ENCODE measurements around the gene ARF6. TPM values are rescaled to one million over a fixed set of nuclear protein-coding genes. Genes with fewer than 3 reads are reported as not detected.

The ARF6 gene
- total RNA-seq, 4 donors from 2014 or later = 41.5 to 66.4 (median 51.7) TPM

DNA sequence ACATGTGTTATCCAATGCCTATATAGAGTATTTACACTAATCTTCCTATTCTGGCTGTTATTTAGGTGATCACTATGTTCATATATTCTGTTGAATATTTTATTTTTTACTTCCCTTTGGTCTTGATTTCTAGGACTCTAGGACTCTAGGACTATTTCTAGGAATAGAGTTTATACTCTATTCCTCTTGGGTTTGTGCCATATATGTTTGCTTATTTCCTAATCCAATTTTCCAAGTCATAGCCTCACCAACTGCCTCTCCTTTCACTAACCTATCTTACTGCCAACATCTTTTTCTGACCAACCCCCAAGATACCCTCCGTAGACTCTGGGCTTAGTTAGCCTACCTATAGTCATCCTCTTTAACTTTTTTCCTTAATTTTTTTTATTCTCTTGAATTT is 28.5 kb downstream of the ARF6 start:
- no peaks in the 10 kb centered on the region for H3K27me3 ChIP-seq
- H3K4me3 ChIP-seq = no peak overlapping the region
- WGBS = 84% methylated on average over 1 of the region's 1 CpG
- TF ChIP-seq, protein P1, sequence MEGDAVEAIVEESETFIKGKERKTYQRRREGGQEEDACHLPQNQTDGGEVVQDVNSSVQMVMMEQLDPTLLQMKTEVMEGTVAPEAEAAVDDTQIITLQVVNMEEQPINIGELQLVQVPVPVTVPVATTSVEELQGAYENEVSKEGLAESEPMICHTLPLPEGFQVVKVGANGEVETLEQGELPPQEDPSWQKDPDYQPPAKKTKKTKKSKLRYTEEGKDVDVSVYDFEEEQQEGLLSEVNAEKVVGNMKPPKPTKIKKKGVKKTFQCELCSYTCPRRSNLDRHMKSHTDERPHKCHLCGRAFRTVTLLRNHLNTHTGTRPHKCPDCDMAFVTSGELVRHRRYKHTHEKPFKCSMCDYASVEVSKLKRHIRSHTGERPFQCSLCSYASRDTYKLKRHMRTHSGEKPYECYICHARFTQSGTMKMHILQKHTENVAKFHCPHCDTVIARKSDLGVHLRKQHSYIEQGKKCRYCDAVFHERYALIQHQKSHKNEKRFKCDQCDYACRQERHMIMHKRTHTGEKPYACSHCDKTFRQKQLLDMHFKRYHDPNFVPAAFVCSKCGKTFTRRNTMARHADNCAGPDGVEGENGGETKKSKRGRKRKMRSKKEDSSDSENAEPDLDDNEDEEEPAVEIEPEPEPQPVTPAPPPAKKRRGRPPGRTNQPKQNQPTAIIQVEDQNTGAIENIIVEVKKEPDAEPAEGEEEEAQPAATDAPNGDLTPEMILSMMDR (IDR thresholded peaks at IDR 0.05) = no peak
- TF ChIP-seq EP300 (IDR thresholded peaks at IDR 0.05) (no peak), POLR2A (IDR thresholded peaks at IDR 0.05; ENCODE audit: low read depth) (no peak), POLR2AphosphoS5 (IDR thresholded peaks at IDR 0.05) (no peak)
- H3K36me3 ChIP-seq = no peaks in the 10 kb centered on the region
- DNase-seq (ENCODE audit: extremely low spot score) = no peak
- no peaks in the 10 kb centered on the region for H3K9me3 ChIP-seq
- intact Hi-C loops (cut with DNase I) = no loop called here
- H3K4me1 ChIP-seq = no peaks in the 10 kb centered on the region
- H3K27ac ChIP-seq (replicated peaks in 1 of 4) = no peak overlapping the region

DNA sequence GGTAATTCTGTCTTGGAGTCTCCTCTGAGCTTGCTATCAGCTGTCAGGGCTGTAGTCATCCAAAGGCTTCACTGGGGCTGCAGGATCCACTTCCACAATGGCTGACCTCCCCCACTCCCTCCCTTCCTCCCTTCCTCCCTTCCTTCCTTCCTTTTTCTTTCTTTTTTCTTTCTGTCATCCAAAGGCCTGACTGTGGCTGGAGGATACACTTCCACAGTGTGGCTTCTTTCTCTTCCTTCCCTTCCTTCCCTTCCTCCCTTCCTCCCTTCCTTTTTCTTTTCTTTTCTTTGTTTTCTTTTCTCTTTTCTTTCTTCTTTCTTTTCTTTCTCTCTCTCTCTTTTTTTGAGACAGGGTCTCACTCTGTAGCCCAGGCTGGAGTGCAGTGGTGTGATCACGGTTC is 30.6 kb downstream of the ARF6 start:
- no peaks in the 10 kb centered on the region for H3K27me3 ChIP-seq

GRCh38 chr14:49923881-49924280 is 31.0 kb downstream of the ARF6 start:
- no peaks in the 10 kb centered on the region for H3K27me3 ChIP-seq
- intact Hi-C loops (cut with DNase I) = no loop called here
- H3K4me1 ChIP-seq = no peaks in the 10 kb centered on the region
- no peak for DNase-seq (ENCODE audit: extremely low spot score)
- TF ChIP-seq POLR2AphosphoS5 (IDR thresholded peaks at IDR 0.05) (no peak), POLR2A (IDR thresholded peaks at IDR 0.05; ENCODE audit: low read depth) (no peak), EP300 (IDR thresholded peaks at IDR 0.05) (no peak)
- TF ChIP-seq, protein P1 (IDR thresholded peaks at IDR 0.05) = no peak
- 75% methylated on average over 2 of the region's 4 CpGs for WGBS
- no peaks in the 10 kb centered on the region for H3K9me3 ChIP-seq
- H3K27ac ChIP-seq (replicated peaks in 1 of 4) = no peak overlapping the region
- no peaks in the 10 kb centered on the region for H3K36me3 ChIP-seq
- H3K4me3 ChIP-seq = no peak overlapping the region

More for the DNA sequence above, 30.6 kb downstream of the ARF6 start:
- no peak overlapping the region for H3K27ac ChIP-seq (replicated peaks in 1 of 4)
- intact Hi-C loops (cut with DNase I) = no loop called here
- H3K4me1 ChIP-seq = no peaks in the 10 kb centered on the region
- DNase-seq (ENCODE audit: extremely low spot score) = no peak
- no peaks in the 10 kb centered on the region for H3K9me3 ChIP-seq
- WGBS = 100% methylated on average over 1 of the region's 1 CpG
- H3K36me3 ChIP-seq = no peaks in the 10 kb centered on the region
- TF ChIP-seq POLR2AphosphoS5 (IDR thresholded peaks at IDR 0.05) (no peak), EP300 (IDR thresholded peaks at IDR 0.05) (no peak), POLR2A (IDR thresholded peaks at IDR 0.05; ENCODE audit: low read depth) (no peak)
- TF ChIP-seq, protein P1 (IDR thresholded peaks at IDR 0.05) = no peak
- no peak overlapping the region for H3K4me3 ChIP-seq

DNA sequence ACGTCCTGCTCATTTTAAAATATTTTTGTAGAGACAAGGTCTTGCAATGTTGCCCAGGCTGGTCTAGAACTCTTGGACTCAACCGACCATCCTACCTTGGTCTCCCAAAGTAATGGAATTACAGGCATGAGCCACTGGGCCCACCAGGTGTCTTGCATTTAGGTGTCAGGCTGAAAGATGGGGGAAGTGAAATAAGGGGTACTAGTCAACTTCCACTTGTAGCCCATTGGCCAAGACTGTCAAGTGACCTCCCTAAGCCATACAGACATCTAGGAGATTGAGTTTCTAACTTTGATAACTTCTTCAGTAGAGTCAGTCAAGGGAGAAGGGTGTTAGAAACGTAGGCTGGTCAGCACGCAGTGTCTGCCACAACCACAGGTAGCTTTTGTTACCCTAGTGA is 32.0 kb downstream of the ARF6 start:
- Histone ChIP-seq H3K36me3 (no peaks in the 10 kb centered on the region), H3K27me3 (no peaks in the 10 kb centered on the region), H3K27ac (replicated peaks in 1 of 4) (no peak overlapping the region), H3K4me3 (no peak overlapping the region), H3K4me1 (no peaks in the 10 kb centered on the region), H3K9me3 (no peaks in the 10 kb centered on the region)
- intact Hi-C loops (cut with DNase I) = no loop called here
- DNase-seq (ENCODE audit: extremely low spot score) = no peak
- TF ChIP-seq POLR2AphosphoS5 (IDR thresholded peaks at IDR 0.05) (no peak), POLR2A (IDR thresholded peaks at IDR 0.05; ENCODE audit: low read depth) (no peak), EP300 (IDR thresholded peaks at IDR 0.05) (no peak)
- TF ChIP-seq, protein P1 (IDR thresholded peaks at IDR 0.05) = no peak
- WGBS = 90% methylated on average over 4 of the region's 4 CpGs

GRCh38 chr14:49926803-49927202 is 33.9 kb downstream of the ARF6 start:
- no peaks in the 10 kb centered on the region for H3K27me3 ChIP-seq
- 97% methylated on average over 2 of the region's 2 CpGs for whole genome bisulfite sequencing
- H3K9me3 ChIP-seq = no peaks in the 10 kb centered on the region
- TF ChIP-seq POLR2AphosphoS5 (IDR thresholded peaks at IDR 0.05) = no peak
- TF ChIP-seq, protein P1 (IDR thresholded peaks at IDR 0.05) = no peak
- intact Hi-C loops (cut with DNase I) = no loop called here
- no peak for DNase-seq (ENCODE audit: extremely low spot score)
- H3K4me1 ChIP-seq = no peaks in the 10 kb centered on the region
- no peaks in the 10 kb centered on the region for H3K36me3 ChIP-seq
- no peak overlapping the region for H3K4me3 ChIP-seq
- no peak overlapping the region for H3K27ac ChIP-seq (replicated peaks in 1 of 4)
